ENCODE data around the gene PDS5B.

DNA sequence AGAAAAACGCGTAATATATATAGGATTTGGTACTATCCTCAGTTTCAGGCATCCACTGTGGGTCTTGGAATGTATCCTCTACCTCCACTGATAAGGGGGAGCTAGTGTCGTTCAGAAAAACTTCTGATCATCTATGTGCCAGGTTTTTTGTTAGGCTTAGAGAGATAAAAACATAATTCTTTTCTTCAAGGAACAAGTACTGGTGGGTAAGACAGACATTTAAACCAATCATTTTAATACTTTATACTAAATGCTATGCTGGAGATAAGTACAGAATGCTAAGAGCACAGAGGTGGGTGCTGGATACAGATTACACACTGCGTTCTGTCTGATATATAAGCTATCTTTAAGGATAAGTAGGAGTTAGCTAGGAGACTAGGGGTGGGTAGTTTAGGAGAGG is 166.1 kb downstream of the PDS5B start:
- TF ChIP-seq, protein P1, sequence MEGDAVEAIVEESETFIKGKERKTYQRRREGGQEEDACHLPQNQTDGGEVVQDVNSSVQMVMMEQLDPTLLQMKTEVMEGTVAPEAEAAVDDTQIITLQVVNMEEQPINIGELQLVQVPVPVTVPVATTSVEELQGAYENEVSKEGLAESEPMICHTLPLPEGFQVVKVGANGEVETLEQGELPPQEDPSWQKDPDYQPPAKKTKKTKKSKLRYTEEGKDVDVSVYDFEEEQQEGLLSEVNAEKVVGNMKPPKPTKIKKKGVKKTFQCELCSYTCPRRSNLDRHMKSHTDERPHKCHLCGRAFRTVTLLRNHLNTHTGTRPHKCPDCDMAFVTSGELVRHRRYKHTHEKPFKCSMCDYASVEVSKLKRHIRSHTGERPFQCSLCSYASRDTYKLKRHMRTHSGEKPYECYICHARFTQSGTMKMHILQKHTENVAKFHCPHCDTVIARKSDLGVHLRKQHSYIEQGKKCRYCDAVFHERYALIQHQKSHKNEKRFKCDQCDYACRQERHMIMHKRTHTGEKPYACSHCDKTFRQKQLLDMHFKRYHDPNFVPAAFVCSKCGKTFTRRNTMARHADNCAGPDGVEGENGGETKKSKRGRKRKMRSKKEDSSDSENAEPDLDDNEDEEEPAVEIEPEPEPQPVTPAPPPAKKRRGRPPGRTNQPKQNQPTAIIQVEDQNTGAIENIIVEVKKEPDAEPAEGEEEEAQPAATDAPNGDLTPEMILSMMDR (IDR thresholded peaks at IDR 0.05) = no peak
- no peak for TF ChIP-seq POLR2A (IDR thresholded peaks at IDR 0.05)
